Astrocyte (in vitro differentiated cells and primary cell): Measurements from ENCODE around the gene MUC5AC. TPM values are rescaled to one million over a fixed set of nuclear protein-coding genes. Genes with fewer than 3 reads are reported as not detected.
"Not testable (repeated sequence)": the region's sequence is repeated elsewhere in the genome, so short reads cannot be mapped to it uniquely, and the experiment has no call there.

ENCODE experiments used
- DNase-seq: peaks from one replicate; pipeline ENCODE4 v3.0.0-alpha.2; 2010; ENCODE audit warnings: low read depth
- FAIRE-seq: peaks from 2 replicates; lab custom pipeline; 2011; peaks lifted over from hg19 to GRCh38; lab: Jason Lieb, UNC
- H2AFZ ChIP-seq: 2 replicates; pipeline ENCODE4 v1.6.0; 2012; ENCODE audit warnings: low read depth, low read length, inconsistent platforms
- H3K27ac ChIP-seq: 2 replicates; pipeline ENCODE4 v1.5.1; 2011; ENCODE audit warnings: low read depth, low read length, inconsistent platforms
- H3K27me3 ChIP-seq: 2 replicates; pipeline ENCODE4 v1.6.0; 2011; ENCODE audit warnings: low read length, inconsistent platforms; ENCODE audit not compliant: insufficient read depth
- H3K36me3 ChIP-seq: 2 replicates; pipeline ENCODE4 v1.5.1; 2011; ENCODE audit warnings: low read length, inconsistent platforms; ENCODE audit not compliant: insufficient read depth
- H3K4me1 ChIP-seq: 2 replicates; pipeline ENCODE4 v1.5.1; 2011; ENCODE audit warnings: low read length, inconsistent platforms; ENCODE audit not compliant: insufficient read depth
- H3K4me2 ChIP-seq: 2 replicates; pipeline ENCODE4 v1.6.0; 2012; ENCODE audit warnings: low read length, inconsistent platforms
- H3K4me3 ChIP-seq: 2 replicates; pipeline ENCODE4 v1.5.1; 2011; ENCODE audit warnings: low read depth, mild to moderate bottlenecking, low read length, inconsistent platforms; ENCODE audit not compliant: insufficient read depth
- H3K79me2 ChIP-seq: 2 replicates; pipeline ENCODE4 v1.6.0; 2012; ENCODE audit warnings: mild to moderate bottlenecking, low read length, inconsistent platforms; ENCODE audit not compliant: insufficient read depth
- H3K9ac ChIP-seq: 2 replicates; pipeline ENCODE4 v1.6.0; 2012; ENCODE audit warnings: mild to moderate bottlenecking, low read length, inconsistent platforms
- H3K9me3 ChIP-seq: 2 replicates; pipeline ENCODE4 v1.5.1; 2012; ENCODE audit warnings: low read depth, mild to moderate bottlenecking, low read length, inconsistent platforms; ENCODE audit not compliant: insufficient read depth
- H4K20me1 ChIP-seq: 2 replicates; pipeline ENCODE4 v1.6.0; 2012; ENCODE audit warnings: low read length, inconsistent platforms; ENCODE audit not compliant: insufficient read depth
- H3K27ac Mint-ChIP-seq: one replicate; pipeline ENCODE4 v1.8.0; 2021; ENCODE audit warnings: mild to moderate bottlenecking, mixed read lengths; ENCODE audit not compliant: unreplicated experiment
- H3K27me3 Mint-ChIP-seq: one replicate; pipeline ENCODE4 v1.8.0; 2021; ENCODE audit warnings: low read depth, mixed read lengths; ENCODE audit not compliant: unreplicated experiment
- H3K36me3 Mint-ChIP-seq: one replicate; pipeline ENCODE4 v1.8.0; 2021; ENCODE audit warnings: low read depth, mixed read lengths; ENCODE audit not compliant: unreplicated experiment
- H3K4me1 Mint-ChIP-seq: one replicate; pipeline ENCODE4 v1.8.0; 2021; ENCODE audit warnings: low read depth, mixed read lengths; ENCODE audit not compliant: unreplicated experiment
- H3K4me3 Mint-ChIP-seq: one replicate; pipeline ENCODE4 v1.8.0; 2021; ENCODE audit warnings: mild to moderate bottlenecking, moderate library complexity, mixed read lengths; ENCODE audit not compliant: unreplicated experiment
- H3K9me3 Mint-ChIP-seq: one replicate; pipeline ENCODE4 v1.8.0; 2021; ENCODE audit warnings: mild to moderate bottlenecking, mixed read lengths; ENCODE audit not compliant: unreplicated experiment
- CTCF ChIP-seq: IDR thresholded peaks from 2 replicates; pipeline ENCODE4 v1.5.1; 2011; ENCODE audit warnings: low read depth, mild to moderate bottlenecking, inconsistent platforms, low read length, moderate library complexity; ENCODE audit not compliant: insufficient read depth
- EZH2 ChIP-seq: IDR thresholded peaks from 2 replicates; pipeline ENCODE4 v1.6.1; 2012; ENCODE audit warnings: mild to moderate bottlenecking, low read length, inconsistent platforms; ENCODE audit not compliant: insufficient read depth
- total RNA-seq: library from RNA; stranded (reverse); gene quantifications from 2 replicates; pipeline ENCODE4 v1.2.1, GENCODE V29; 2021

Gene MUC5AC
- total RNA-seq, 1 donor from 2014 or later = not detected

GRCh38 chr11:1163321-1163910, 5.7 kb downstream of the MUC5AC start:
- Histone ChIP-seq H3K4me2 (no peak overlapping the region), H3K4me1 (no peaks in the 10 kb centered on the region), H3K27me3 (no peaks in the 10 kb centered on the region), H3K27ac (no peak overlapping the region), H3K9ac (no peak overlapping the region), H3K79me2 (no peaks in the 10 kb centered on the region), H3K9me3 (no peaks in the 10 kb centered on the region), H2AFZ (no peak overlapping the region), H4K20me1 (no peaks in the 10 kb centered on the region), H3K36me3 (no peaks in the 10 kb centered on the region), H3K4me3 (no peak overlapping the region)
- TF ChIP-seq CTCF (no peak), EZH2 (no peak)
- no peak for DNase-seq
- FAIRE-seq = no peak
- Mint-ChIP-seq H3K27ac (no peak overlapping the region), H3K27me3 (peaks cover 23% of the 10 kb centered on the region), H3K36me3 (no peaks in the 10 kb centered on the region), H3K4me1 (no peaks in the 10 kb centered on the region), H3K9me3 (peaks cover 6% of the 10 kb centered on the region), H3K4me3 (no peak overlapping the region)

- Mint-ChIP-seq H3K9me3 (peaks cover 8% of the 10 kb centered on the region), H3K4me3 (no peak overlapping the region), H3K36me3 (no peaks in the 10 kb centered on the region), H3K4me1 (no peaks in the 10 kb centered on the region), H3K27ac (no peak overlapping the region), H3K27me3 (peaks cover 23% of the 10 kb centered on the region)
- TF ChIP-seq CTCF (no peak), EZH2 (no peak)
- Histone ChIP-seq H3K4me1 (no peaks in the 10 kb centered on the region), H3K36me3 (no peaks in the 10 kb centered on the region), H3K27me3 (no peaks in the 10 kb centered on the region), H4K20me1 (no peaks in the 10 kb centered on the region), H2AFZ (no peak overlapping the region), H3K4me3 (no peak overlapping the region), H3K9me3 (no peaks in the 10 kb centered on the region), H3K9ac (no peak overlapping the region), H3K4me2 (no peak overlapping the region), H3K27ac (no peak overlapping the region), H3K79me2 (no peaks in the 10 kb centered on the region)
- DNase-seq = no peak
- no peak for FAIRE-seq
Measured at GRCh38 chr11:1163911-1164735, 6.4 kb downstream of the MUC5AC start.

- H3K36me3 ChIP-seq, H3K9ac ChIP-seq, H3K27ac Mint-ChIP-seq, H4K20me1 ChIP-seq, H3K4me3 Mint-ChIP-seq, H3K27ac ChIP-seq, H3K9me3 ChIP-seq, H3K4me1 Mint-ChIP-seq, H3K4me2 ChIP-seq, H3K36me3 Mint-ChIP-seq, H2AFZ ChIP-seq, H3K9me3 Mint-ChIP-seq, FAIRE-seq, H3K4me1 ChIP-seq, DNase-seq, H3K4me3 ChIP-seq, H3K79me2 ChIP-seq, H3K27me3 ChIP-seq: not testable (repeated sequence)
- H3K27me3 Mint-ChIP-seq = peaks cover 23% of the 10 kb centered on the region
Measured at GRCh38 chr11:1164779-1165255, 7.1 kb downstream of the MUC5AC start.
